Body of pancreas (tissue), 4 donors: ENCODE results near the gene ZNF668. TPM values are rescaled to one million over a fixed set of nuclear protein-coding genes. Genes with fewer than 3 reads are reported as not detected.

Source experiments
- ATAC-seq: fragments of 150-250 bp; one replicate; pipeline ENCODE4 v1.9.1; 2016
- DNase-seq, 4 donors: peaks; one replicate each; pipeline ENCODE4 v3.0.0-alpha.2; 2019
- H3K27ac ChIP-seq, 4 donors: fragments of 200-600 bp; sonication (generic); 1 replicate in 3 of 4; 2 replicates in 1 of 4; pipeline versions ENCODE4 v1.5.1 to v1.6.1; 2016 to 2019; ENCODE audit warnings: mild to moderate bottlenecking in 1 of 4, mixed read lengths in 1 of 4, moderate library complexity in 1 of 4
- H3K27me3 ChIP-seq, 2 donors: fragments of 200-600 bp; sonication (generic); one replicate each; pipeline ENCODE4 v1.6.0; 2016; ENCODE audit warnings: mild to moderate bottlenecking in 1 of 2
- H3K36me3 ChIP-seq, 2 donors: fragments of 200-600 bp; sonication (generic); replicated peaks in 1 of 2; 2 replicates each; pipeline ENCODE4 v1.5.1; 2016; ENCODE audit warnings: low read depth in 2 of 2; ENCODE audit not compliant: insufficient read depth in 1 of 2
- H3K4me1 ChIP-seq: fragments of 200-600 bp; sonication (generic); one replicate; pipeline ENCODE4 v1.6.0; 2016
- H3K4me3 ChIP-seq, 2 donors: fragments of 200-600 bp; sonication (generic); 1 replicate in 1 of 2; 2 replicates in 1 of 2; pipeline ENCODE4 v1.5.1; 2016 to 2019
- H3K9me3 ChIP-seq, 3 donors: fragments of 200-600 bp; sonication (generic); 1 replicate in 2 of 3; 2 replicates in 1 of 3; pipeline ENCODE4 v1.5.1; 2016
- CTCF ChIP-seq, 7 experiments: fragments of 450-650 bp in 4 of 7; fragments of 200-600 bp in 3 of 7; sonication (generic) in 3 of 7; IDR thresholded peaks; one replicate each; pipeline ENCODE4 v1.5.1; 2016 to 2019; ENCODE audit warnings: antibody characterized with exemption in 7 of 7
- POLR2A ChIP-seq, 3 donors: fragments of 450-650 bp; IDR thresholded peaks; one replicate each; pipeline ENCODE4 v1.6.1; 2016; ENCODE audit warnings: antibody characterized with exemption in 3 of 3, mild to moderate bottlenecking in 2 of 3
- WGBS, 2 donors: methylation state at CpG; one replicate each; pipeline ENCODE4 v1.1.5; 2017; 5-methylcytosine and 5-hydroxymethylcytosine counted together
- intact Hi-C: fragments of 100-400 bp; cut with DNase I; formaldehyde crosslinking; loops from one replicate; pipeline ENCODE4 v1.15.1; 2023
- total RNA-seq, 2 donors: library from RNA; depleted of rRNA; stranded (reverse); fragments of >200 nt; gene quantifications; one replicate each; pipeline ENCODE4 v1.1.0, GENCODE V29; 2016

The ZNF668 gene
- total RNA-seq: 10 to 100 TPM in 1 of 2 donors, 1 to 10 TPM in 1; 2.9 to 15.2 TPM

- WGBS, 2 donors: 0% methylated on average over 46 to 48 of the region's 48 CpGs
- H3K4me1 ChIP-seq: peaks cover 25% of the 10 kb centered on the region
- ATAC-seq (peak; percentile 95), DNase-seq (peak; percentile 98 to 99 (median 98))
- no peaks in the 10 kb centered on the region for H3K9me3 ChIP-seq
- TF ChIP-seq CTCF (IDR thresholded peaks at IDR 0.05) (peak in 1 of 7 experiments; percentile 1), POLR2A (IDR thresholded peaks at IDR 0.05) (peak; percentile 54 to 88 (median 86))
- intact Hi-C loops: loop anchor here (10.0 kb wide), 1 partner anchor 71 kb away; no protein-coding TSS in a partner anchor
- H3K27me3 ChIP-seq: no peaks in the 10 kb centered on the region
- H3K36me3 ChIP-seq: peaks cover 8 to 21% of the 10 kb centered on the region in 2 donors
- H3K4me3 ChIP-seq: peak within 1 kb of the TSS; percentile 64 to 99
- peak within 1 kb of the TSS; percentile 88 to 93 (median 90) for H3K27ac ChIP-seq
Observed at GRCh38 chr16:31073970-31074813, at the start of gene ZNF668, which contains the start of gene ZNF646. Gene ZNF668 (minus strand): TSS chr16:31074240. CDS start chr16:31064459, 9,781 bp downstream. Gene ZNF646 (plus strand): TSS chr16:31074422. CDS start chr16:31076325, 1,903 bp downstream.

DNA sequence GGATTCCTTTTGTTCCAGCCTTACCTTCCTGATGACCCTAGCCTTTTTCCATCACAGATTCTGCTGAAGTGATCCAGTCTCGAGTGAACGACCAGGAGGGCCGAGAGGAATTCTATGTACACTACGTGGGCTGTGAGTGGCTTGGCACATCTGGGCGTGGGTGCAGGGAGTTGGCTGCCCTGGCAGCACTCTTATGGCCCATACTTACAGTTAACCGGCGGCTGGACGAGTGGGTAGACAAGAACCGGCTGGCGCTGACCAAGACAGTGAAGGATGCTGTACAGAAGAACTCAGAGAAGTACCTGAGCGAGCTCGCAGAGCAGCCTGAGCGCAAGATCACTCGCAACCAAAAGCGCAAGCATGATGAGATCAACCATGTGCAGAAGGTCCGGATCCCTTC, 46.1 kb upstream of the ZNF668 start:
- intact Hi-C loops: no loop called here
- peak overlapping the region in 3 of 4 donors; percentile 93 to 95 (median 95) for H3K27ac ChIP-seq
- ATAC-seq: no peak

DNA sequence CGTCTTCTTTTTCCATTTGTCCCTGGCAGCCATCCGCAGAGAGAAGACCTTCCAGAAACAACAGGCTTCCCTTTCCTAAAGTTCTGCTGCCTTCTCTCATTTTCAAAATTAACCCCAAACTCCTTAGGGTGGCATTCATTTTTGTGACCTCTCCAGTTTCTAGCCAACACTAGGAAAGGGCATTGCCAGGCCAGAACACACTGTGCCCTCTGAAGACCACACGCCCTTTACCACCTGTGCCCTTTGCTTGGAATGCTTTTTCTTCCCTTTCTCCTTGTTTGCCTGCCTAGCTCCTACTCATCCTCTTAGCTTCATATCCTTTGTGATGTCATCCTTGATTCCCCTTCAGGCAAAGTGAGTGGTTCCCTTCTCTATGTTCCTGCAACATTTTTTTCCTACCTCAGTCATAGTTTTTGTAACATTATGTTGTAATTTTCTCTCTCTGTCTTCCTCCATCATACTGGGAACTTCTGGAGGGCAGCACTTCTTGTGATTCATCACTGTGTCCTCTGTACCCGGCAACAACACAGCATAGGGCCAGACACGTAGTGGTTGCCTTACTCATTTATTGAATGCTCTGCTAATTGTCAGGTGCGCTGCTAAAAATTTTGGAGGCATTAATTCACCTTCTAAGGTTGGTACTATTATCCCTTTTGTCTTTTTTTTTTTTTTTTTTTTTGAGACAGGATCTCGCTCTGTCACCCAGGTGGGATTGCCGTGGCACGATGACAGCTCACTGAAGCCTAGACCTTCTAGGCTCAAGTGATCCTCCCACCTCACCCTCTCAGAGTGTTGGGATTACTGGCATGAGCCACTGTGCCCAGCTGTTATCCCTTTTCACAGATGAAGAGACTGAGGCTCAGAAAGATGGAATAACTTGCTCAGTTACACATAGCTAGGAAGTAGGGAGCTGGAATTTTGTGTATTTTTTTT, 44.4 kb upstream of the ZNF668 start:
- H3K36me3 ChIP-seq: peaks cover 7 to 16% of the 10 kb centered on the region in 2 donors
- WGBS, 2 donors: 47 to 51% methylated on average over 9 of the region's 9 CpGs
- no peak for ATAC-seq
- TF ChIP-seq CTCF (IDR thresholded peaks at IDR 0.05) (no peak), POLR2A (IDR thresholded peaks at IDR 0.05) (no peak)
- peak overlapping the region in 1 of 2 donors; percentile 8 for H3K4me3 ChIP-seq
- H3K9me3 ChIP-seq: no peaks in the 10 kb centered on the region
- DNase-seq: peak in 1 of 4 donors; percentile 51
- H3K4me1 ChIP-seq: peaks cover 50% of the 10 kb centered on the region
- no peaks in the 10 kb centered on the region for H3K27me3 ChIP-seq
- intact Hi-C loops: no loop called here
- H3K27ac ChIP-seq: peak overlapping the region; percentile 93 to 99 (median 95)

More for the DNA sequence above, 46.1 kb upstream of the ZNF668 start:
- H3K4me1 ChIP-seq: peaks cover 36% of the 10 kb centered on the region
- TF ChIP-seq CTCF (IDR thresholded peaks at IDR 0.05): no peak
- TF ChIP-seq POLR2A (IDR thresholded peaks at IDR 0.05): no peak
- 90 to 96% methylated on average over 9 to 16 of the region's 16 CpGs for WGBS, 2 donors
- no peaks in the 10 kb centered on the region for H3K9me3 ChIP-seq
- H3K4me3 ChIP-seq: no peak overlapping the region
- DNase-seq: no peak
- H3K36me3 ChIP-seq: peaks cover 7 to 16% of the 10 kb centered on the region in 2 donors
- no peaks in the 10 kb centered on the region for H3K27me3 ChIP-seq

DNA sequence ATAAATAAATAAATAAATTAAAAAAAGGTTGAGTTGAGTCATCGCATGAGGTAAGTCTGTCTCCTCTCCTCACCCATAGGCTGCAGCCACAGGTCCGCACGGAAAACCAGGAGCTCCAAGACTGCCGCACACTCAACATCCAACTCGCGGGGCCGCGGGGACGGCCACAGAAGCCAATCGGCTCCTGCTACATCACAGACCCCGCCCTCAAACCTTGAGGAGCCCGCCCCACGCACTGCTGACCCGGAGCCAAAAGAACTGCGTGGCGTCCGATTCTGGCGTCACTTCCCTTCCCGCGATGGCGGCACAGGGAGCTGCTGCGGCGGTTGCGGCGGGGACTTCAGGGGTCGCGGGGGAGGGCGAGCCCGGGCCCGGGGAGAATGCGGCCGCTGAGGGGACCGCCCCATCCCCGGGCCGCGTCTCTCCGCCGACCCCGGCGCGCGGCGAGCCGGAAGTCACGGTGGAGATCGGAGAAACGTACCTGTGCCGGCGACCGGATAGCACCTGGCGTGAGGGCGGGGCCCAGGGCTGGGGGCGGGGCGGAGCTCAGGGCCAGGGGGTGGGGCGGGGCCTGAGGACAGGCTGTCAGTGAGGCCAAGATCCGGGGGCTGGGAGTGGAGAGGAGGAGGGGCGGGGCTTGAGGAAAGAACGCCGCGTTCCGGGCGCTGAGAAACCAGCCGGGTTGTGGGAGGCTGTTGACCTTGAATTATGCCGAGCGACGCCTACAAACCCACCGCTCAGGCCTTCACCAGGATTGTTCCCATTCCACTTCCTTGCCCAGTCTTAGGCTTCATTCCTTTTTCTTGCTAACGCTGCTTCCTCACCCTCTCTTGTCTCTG, 43.6 kb upstream of the ZNF668 start, which contains the start of gene KAT8:
TSS of gene KAT8 (plus strand) at position 281 of the 839 bp plus-strand sequence. CDS start at position 299, 18 bp downstream.
- intact Hi-C loops: no loop called here
- 0% methylated on average over 16 to 65 of the region's 68 CpGs for WGBS, 2 donors
- ATAC-seq (peak; percentile 94), DNase-seq (peak; percentile 99)
- Histone ChIP-seq H3K4me3 (peak within 1 kb of the TSS; percentile 20 to 23), H3K36me3 (peaks cover 7 to 16% of the 10 kb centered on the region in 2 donors), H3K27me3 (no peaks in the 10 kb centered on the region), H3K9me3 (no peaks in the 10 kb centered on the region), H3K27ac (peak within 1 kb of the TSS; percentile 93 to 99 (median 95)), H3K4me1 (peaks cover 59% of the 10 kb centered on the region)
- TF ChIP-seq POLR2A (IDR thresholded peaks at IDR 0.05) (peak; percentile 91 to 94 (median 92)), CTCF (IDR thresholded peaks at IDR 0.05) (peak in 1 of 7 experiments; percentile 2)
